Right lobe of liver (tissue), 6 donors: Measurements from ENCODE around the gene CDK14. TPM values are rescaled to one million over a fixed set of nuclear protein-coding genes. Genes with fewer than 3 reads are reported as not detected.

ENCODE experiments used
- ATAC-seq, 4 donors: fragments of 200-7000 bp; cut with Tn5 transposase; one replicate each; pipeline ENCODE4 v1.9.1; 2020; ENCODE audit warnings: mild to moderate bottlenecking in 4 of 4, moderate library complexity in 4 of 4
- DNase-seq, 3 donors: peaks; one replicate each; pipeline ENCODE4 v3.0.0-alpha.2; 2020
- H3K27ac ChIP-seq, 3 donors: fragments of 200-600 bp; one replicate each; pipeline ENCODE4 v1.8.0; 2022
- H3K27me3 ChIP-seq, 2 donors: fragments of 200-600 bp; one replicate each; pipeline ENCODE4 v1.8.0; 2022
- H3K36me3 ChIP-seq, 4 donors: fragments of 200-600 bp; sonication (generic) in 1 of 4; one replicate each; pipeline versions ENCODE4 v1.5.1 to v1.8.0; 2017 to 2022; ENCODE audit warnings: control low read depth in 1 of 4
- H3K4me1 ChIP-seq, 4 donors: fragments of 200-600 bp; sonication (generic) in 1 of 4; one replicate each; pipeline versions ENCODE4 v1.5.1 to v1.8.0; 2017 to 2022; ENCODE audit warnings: control low read depth in 1 of 4
- H3K4me3 ChIP-seq, 3 donors: fragments of 200-600 bp; one replicate each; pipeline ENCODE4 v1.8.0; 2022
- H3K9me3 ChIP-seq, 4 donors: fragments of 200-600 bp; sonication (generic) in 1 of 4; one replicate each; pipeline versions ENCODE4 v1.5.1 to v1.8.0; 2017 to 2022; ENCODE audit warnings: control low read depth in 1 of 4
- POLR2A ChIP-seq: fragments of 450-650 bp; IDR thresholded peaks from one replicate; pipeline ENCODE4 v1.6.1; 2017; ENCODE audit warnings: antibody characterized with exemption, mild to moderate bottlenecking
- WGBS: methylation state at CpG from one replicate; pipeline ENCODE4 v1.1.6; 2018; ENCODE audit warnings: low coverage, low lambda C conversion rate; ENCODE audit not compliant: insufficient coverage; ENCODE audit errors: missing lambda C conversion rate; 5-methylcytosine and 5-hydroxymethylcytosine counted together
- intact Hi-C, 2 donors: fragments of 100-400 bp; cut with DNase I; formaldehyde crosslinking; loops; one replicate each; pipeline versions ENCODE4 v1.11.2 to v1.14.1; 2022
- total RNA-seq, 6 experiments: library from RNA; depleted of rRNA in 2 of 6; stranded (reverse); fragments of >200 nt in 2 of 6; fragmentation: NEBNext Ultra II Directional in 3 of 6; extraction: Animal tissue kit (Norgen Biotek cat#: 25700) in 3 of 6; gene quantifications; one replicate each; pipeline versions ENCODE4 v1.1.0 to v1.2.4, GENCODE V29; 2016 to 2023
- TF ChIP-seq, protein P1 (sequence below), 4 donors: fragments of 200-600 bp in 3 of 4; fragments of 450-650 bp in 1 of 4; IDR thresholded peaks; one replicate each; pipeline versions ENCODE4 v1.5.1 to v1.8.0; 2016 to 2022; ENCODE audit warnings: antibody characterized with exemption in 4 of 4, mild to moderate bottlenecking in 2 of 4
- donor health status: DM: no; HTN: yes; CAD: no.
- donor health status: DM: no; HTN: no; CAD: no.
- donor health status: DM: no; HTN: no; CAD: no.
- donor health status: DM: no; HTN: yes; CAD: no.
- donor health status: DM: no; HTN: yes; CAD: no.

CDK14 gene
- total RNA-seq, 6 experiments from 2014 or later, result 12.6 to 28.7 (median 17.9) TPM

DNA sequence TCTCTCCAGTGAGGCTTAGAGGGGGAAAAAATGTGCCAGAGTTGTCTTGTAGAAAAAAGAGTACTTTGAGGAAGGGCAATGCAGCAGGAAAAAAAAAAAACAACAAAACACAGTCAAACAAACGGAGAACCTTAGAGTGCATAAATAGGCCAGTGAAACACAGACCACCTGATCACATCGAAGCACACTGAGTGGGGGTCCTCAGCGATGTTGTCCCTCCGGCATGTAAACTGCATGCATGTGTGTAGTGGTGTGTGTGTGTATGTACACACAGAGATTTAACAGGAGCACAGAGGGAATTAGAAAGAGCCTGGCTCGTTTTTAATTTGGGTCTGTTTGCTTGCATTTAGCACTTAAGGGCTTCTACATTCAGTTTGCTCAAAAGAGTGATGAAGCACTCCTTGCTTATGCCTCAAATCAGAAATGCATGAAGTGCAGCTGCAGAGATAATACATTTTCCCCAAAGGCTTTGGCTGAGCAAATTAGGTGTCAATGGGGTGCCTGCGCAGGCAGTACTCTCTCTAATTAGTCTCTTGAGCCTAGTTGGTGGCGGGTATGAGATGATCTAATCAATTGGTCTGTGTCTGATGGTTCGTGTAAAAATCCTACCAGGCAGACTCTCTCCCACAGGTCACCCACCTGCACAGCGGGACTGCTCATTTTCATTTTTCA, 605.5 kb downstream of the CDK14 start:
- no peak overlapping the region for H3K4me3 ChIP-seq
- WGBS, result 90% methylated on average over 6 of the region's 9 CpGs
- H3K27me3 ChIP-seq, result no peaks in the 10 kb centered on the region
- no peaks in the 10 kb centered on the region for H3K36me3 ChIP-seq
- no peak for ATAC-seq
- intact Hi-C loops, result no loop called here
- H3K27ac ChIP-seq, result no peak overlapping the region
- no peaks in the 10 kb centered on the region for H3K9me3 ChIP-seq
- DNase-seq, result no peak
- TF ChIP-seq POLR2A, result no peak
- TF ChIP-seq, protein P1, sequence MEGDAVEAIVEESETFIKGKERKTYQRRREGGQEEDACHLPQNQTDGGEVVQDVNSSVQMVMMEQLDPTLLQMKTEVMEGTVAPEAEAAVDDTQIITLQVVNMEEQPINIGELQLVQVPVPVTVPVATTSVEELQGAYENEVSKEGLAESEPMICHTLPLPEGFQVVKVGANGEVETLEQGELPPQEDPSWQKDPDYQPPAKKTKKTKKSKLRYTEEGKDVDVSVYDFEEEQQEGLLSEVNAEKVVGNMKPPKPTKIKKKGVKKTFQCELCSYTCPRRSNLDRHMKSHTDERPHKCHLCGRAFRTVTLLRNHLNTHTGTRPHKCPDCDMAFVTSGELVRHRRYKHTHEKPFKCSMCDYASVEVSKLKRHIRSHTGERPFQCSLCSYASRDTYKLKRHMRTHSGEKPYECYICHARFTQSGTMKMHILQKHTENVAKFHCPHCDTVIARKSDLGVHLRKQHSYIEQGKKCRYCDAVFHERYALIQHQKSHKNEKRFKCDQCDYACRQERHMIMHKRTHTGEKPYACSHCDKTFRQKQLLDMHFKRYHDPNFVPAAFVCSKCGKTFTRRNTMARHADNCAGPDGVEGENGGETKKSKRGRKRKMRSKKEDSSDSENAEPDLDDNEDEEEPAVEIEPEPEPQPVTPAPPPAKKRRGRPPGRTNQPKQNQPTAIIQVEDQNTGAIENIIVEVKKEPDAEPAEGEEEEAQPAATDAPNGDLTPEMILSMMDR (IDR thresholded peaks at IDR 0.05), result no peak
- no peaks in the 10 kb centered on the region for H3K4me1 ChIP-seq

DNA sequence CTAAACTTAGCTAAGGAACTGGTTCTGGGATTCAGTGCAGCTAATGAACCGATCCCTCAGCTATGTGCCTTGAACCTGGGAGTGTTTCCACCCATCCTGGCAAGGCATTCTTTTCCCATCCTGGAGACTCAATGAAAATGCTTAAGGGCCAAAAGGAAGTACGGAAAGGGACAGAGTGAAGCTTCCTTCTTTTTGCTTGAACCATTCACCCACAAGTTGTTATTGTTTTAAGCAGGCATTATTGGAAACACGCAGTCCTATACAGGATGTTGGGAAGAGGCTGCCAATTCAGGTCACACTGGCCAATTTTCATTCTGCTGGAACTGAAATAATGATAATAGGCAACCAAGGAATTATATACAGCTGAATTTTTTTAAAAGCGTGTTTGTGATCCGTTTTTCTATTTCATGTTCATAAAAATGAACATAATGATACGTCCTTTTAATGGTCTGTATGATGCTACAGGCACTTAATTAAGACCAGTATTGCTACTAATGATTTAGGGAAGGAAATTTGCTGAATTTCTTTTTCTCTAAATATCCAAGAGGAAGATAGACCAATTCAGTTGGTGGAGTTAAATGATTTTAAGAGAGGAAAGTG, 610.3 kb downstream of the CDK14 start:
- H3K4me3 ChIP-seq, result no peak overlapping the region
- intact Hi-C loops, result no loop called here
- no peak for ATAC-seq
- no peaks in the 10 kb centered on the region for H3K4me1 ChIP-seq
- H3K9me3 ChIP-seq, result no peaks in the 10 kb centered on the region
- no peak overlapping the region for H3K27ac ChIP-seq
- no peaks in the 10 kb centered on the region for H3K27me3 ChIP-seq
- peaks cover 0 to 3% (median 0%) of the 10 kb centered on the region in 4 donors for H3K36me3 ChIP-seq
- 81% methylated on average over 6 of the region's 6 CpGs for WGBS
- no peak for DNase-seq
- TF ChIP-seq POLR2A, result no peak
- TF ChIP-seq, protein P1 (IDR thresholded peaks at IDR 0.05), result no peak

DNA sequence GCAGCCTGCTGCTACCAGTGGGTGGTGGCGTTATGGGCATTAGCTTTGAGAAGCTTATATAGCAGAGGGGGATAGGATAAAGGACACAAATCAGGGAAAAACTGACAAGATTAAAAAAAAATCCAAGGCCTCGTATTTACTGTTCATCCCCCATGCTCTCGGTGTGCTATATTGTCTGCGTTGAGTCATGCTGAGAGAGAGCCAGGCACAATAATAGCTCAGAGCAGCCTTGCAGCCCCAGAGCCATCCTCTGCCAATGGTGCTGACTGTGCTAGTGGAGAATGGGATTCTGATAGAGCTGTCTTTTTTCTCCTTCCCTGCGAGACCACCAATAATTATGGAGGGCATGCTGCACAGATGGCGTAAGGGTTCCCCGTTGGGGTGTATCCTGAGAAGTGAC, 616.5 kb downstream of the CDK14 start:
- intact Hi-C loops, result no loop called here
- no peaks in the 10 kb centered on the region for H3K9me3 ChIP-seq
- TF ChIP-seq POLR2A, result no peak
- TF ChIP-seq, protein P1 (IDR thresholded peaks at IDR 0.05), result no peak
- no peak overlapping the region for H3K4me3 ChIP-seq
- DNase-seq, result no peak
- ATAC-seq, result no peak
- H3K27ac ChIP-seq, result no peak overlapping the region
- 100% methylated on average over 2 of the region's 7 CpGs for WGBS
- peaks cover 0 to 3% (median 0%) of the 10 kb centered on the region in 4 donors for H3K36me3 ChIP-seq
- no peaks in the 10 kb centered on the region for H3K27me3 ChIP-seq
- H3K4me1 ChIP-seq, result no peaks in the 10 kb centered on the region

DNA sequence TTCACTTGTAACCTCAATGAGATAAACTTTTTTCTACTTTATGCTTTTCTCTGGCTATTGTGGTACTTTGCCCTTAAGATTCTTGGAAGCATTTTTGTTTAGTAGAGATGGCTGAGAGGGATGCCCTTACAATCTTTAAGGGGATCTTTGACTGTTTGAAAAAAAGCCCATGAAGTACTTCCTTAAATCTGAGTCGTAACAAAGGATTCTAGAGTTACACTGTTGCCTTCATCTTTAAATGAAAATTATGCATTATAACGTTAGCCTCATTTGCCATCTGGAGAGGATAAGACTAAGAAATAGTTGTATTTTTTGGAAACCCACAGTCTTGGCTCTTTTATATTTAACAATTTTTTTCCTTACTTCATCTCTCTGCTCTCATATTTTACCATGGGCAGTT, 630.3 kb downstream of the CDK14 start:
- Histone ChIP-seq H3K4me1 (no peaks in the 10 kb centered on the region), H3K27ac (no peak overlapping the region), H3K36me3 (no peaks in the 10 kb centered on the region), H3K4me3 (no peak overlapping the region), H3K27me3 (no peaks in the 10 kb centered on the region), H3K9me3 (no peaks in the 10 kb centered on the region)
- no peak for ATAC-seq
- TF ChIP-seq, protein P1 (IDR thresholded peaks at IDR 0.05), result no peak
- TF ChIP-seq POLR2A, result no peak
- WGBS, result 61% methylated on average over 2 of the region's 2 CpGs
- no peak for DNase-seq
- intact Hi-C loops, result no loop called here
